GM12874 (cell line): Measurements from ENCODE around the gene TUBGCP6.
A peak's percentile ranks its signal among the peaks of the same experiment; 100 is the strongest.

Experiments
- TF ChIP-seq, protein P1 (sequence below): IDR thresholded peaks from 2 replicates; pipeline ENCODE4 v1.5.1; 2011; ENCODE audit warnings: low read depth, mild to moderate bottlenecking, control low read depth, low read length, moderate library complexity; ENCODE audit not compliant: insufficient read depth

Gene TUBGCP6

DNA sequence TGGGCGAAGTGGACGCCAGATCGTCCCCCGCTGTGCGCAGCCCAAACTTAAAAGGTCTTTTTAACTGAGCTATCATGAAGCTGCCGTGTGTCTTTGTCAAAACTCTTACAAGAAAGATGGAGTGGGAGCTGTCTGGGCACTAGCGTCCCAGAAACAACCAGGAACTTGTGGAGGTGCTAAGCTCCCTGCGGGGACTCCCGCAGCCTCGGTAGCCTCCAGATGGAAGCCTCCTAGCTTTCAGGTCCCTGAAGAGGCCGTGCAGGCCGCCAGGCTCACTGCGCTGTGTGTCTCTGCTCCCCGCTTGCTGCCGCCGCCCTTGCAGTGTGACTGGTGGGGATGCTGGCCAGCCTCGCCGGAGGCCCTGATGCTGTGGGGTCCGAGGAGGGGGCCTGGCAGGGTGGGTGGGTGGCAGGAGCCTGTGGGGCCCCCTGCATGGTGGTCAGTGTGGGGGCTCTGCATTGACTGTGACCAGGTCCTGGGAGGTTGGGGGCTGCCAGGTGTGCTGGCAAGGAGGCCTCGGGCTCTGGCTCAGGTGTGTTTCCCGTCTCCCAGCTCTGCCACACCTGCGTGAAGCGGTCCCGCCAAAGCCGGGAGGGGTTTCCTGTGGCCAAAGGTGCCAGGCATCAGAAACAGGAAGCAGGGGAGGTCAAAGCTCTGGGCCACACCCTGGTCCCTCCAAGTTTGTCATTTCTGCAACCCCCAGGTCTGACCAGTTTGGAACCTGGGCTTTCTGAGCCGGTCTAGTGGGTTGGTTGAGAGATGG is 57.9 kb downstream of the TUBGCP6 start:
- TF ChIP-seq, protein P1, sequence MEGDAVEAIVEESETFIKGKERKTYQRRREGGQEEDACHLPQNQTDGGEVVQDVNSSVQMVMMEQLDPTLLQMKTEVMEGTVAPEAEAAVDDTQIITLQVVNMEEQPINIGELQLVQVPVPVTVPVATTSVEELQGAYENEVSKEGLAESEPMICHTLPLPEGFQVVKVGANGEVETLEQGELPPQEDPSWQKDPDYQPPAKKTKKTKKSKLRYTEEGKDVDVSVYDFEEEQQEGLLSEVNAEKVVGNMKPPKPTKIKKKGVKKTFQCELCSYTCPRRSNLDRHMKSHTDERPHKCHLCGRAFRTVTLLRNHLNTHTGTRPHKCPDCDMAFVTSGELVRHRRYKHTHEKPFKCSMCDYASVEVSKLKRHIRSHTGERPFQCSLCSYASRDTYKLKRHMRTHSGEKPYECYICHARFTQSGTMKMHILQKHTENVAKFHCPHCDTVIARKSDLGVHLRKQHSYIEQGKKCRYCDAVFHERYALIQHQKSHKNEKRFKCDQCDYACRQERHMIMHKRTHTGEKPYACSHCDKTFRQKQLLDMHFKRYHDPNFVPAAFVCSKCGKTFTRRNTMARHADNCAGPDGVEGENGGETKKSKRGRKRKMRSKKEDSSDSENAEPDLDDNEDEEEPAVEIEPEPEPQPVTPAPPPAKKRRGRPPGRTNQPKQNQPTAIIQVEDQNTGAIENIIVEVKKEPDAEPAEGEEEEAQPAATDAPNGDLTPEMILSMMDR: no peak

DNA sequence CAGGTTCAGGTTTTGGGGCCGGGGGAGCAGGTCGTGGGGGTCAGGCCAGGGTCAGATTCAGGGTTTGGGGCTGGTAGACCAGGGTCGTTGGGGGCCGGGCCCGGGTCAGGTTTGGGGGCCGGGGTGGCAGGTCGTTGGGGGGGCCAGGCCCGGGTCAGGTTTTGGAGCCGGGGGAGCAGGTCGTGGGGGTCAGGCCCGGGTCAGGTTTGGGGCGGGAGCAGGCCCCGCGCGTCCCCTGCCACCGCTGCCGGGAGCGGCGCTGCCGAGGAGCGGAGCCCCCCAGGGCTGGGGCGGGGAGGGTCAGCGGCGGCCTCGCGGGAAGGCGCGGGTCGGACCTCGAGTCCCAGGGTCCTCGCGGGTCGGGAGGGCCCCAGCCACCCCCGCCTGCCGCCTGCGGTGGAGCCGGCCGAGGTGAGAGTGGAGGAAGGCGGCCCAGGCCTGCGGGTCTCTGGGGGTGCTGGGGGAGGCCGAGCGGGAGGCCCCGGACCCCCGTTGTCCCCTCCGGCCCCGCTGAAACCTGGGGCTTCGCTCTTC is 58.6 kb downstream of the TUBGCP6 start:
- TF ChIP-seq, protein P1: no peak

DNA sequence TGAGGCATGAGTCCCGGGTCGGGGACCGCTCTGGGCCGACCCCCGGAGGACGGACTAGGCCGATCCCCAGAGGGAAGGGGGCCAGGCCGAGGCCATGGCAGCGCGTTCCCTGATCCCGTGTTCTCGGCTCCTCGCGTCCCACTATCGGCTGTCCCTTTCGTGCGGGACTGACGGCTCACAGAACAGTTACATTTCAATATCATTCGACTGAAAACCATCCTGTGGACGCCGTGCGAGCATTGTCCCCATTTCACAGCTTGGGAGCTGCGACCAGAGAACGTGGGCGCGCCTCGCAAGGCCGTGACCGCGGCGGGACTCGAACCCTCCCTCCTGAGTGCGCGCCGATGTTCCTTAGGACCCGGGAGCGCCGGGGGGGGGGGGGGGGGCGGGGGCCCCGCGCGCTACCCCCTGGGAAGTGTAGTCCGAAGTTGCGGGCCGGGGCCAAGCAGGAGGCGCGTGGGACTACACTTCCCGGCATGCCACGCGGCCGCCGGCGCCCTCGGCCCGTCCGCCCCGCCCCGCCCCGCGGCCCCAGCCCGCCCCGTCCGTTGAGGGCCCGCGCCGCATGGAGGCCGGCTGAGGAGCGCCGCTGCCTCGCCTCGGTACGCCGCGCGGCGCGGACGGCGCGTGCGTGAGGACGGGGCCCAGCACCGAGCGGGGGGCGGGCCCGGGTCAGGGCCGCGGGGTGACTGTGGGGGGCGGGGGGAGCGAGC is 59.3 kb downstream of the TUBGCP6 start, which contains the start of gene TRABD:
Gene TRABD, plus strand, starts transcription at position 539 of the 713 bp plus-strand sequence. CDS start 7,148 bp downstream, outside the sequence.
- TF ChIP-seq, protein P1: no peak

DNA sequence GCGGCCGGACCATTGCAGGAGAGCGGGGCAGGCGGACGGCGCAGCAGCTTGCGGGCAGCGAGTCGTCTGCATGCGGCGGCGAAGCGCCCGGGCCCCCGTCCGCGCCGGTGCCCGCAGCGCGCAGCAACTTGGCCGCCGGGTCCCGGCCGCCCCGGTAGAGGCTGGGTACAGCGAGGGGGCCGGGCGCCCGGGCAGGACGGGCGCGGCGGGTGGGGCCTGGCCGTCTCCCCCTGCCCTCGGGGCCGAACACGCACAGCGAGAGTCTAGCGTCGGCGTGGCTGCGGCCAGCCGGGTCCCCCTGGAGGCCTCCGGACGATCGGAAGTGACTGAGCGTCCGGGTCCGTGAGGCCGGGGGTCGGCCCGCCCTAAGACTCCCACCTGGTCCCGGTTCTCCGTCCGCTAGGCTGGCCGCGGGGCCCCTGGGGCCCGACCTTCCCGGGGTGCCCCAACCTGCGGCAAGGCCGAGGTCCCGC is 59.9 kb downstream of the TUBGCP6 start:
- TF ChIP-seq, protein P1: no peak

DNA sequence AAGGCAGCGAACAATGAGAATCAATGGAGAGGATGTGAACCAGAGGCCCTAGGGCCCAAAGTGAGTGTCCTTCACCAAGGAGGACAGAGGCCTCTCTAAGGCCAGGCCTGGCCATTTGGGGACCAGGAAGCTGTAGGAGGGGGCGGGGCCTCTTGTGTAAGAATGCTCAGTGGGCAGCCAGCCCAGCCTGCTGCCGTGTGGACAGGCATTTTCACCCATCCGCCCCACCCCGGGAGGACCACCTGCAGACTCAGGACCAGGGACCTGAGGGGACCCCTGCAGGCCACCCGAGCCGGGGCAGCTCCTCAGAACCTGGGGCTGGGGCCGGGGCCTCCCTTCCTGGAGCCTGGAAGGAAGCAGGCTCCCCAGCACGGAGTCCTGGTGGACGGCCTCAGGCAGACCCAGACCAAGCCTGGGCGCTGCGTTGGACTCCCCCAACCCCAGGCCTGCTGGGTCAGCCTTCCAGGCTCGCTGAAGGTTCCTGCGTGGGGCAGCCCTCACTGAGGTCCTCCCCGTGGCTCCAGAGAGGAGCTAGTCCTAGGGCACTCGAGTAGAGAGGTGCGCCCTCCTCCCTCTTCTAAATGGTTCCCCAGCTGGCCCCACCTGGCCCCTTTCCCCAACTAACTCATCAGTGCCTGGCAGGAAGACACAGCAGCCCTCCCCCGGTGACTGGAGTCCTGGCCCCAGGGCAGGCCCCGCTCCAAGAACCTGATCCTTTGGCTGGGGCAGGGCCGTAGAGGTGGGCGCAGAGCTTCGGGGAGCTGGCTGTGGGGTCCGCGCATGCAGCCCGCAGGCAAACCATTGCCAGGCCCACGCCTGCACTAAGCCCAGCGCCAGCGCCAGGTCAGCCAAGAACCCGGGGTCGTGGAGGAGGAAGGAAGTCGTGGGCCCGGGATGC is 60.6 kb downstream of the TUBGCP6 start:
- TF ChIP-seq, protein P1: 0 out of 2 replicates have a peak, but pooled peaks have one; percentile 4

DNA sequence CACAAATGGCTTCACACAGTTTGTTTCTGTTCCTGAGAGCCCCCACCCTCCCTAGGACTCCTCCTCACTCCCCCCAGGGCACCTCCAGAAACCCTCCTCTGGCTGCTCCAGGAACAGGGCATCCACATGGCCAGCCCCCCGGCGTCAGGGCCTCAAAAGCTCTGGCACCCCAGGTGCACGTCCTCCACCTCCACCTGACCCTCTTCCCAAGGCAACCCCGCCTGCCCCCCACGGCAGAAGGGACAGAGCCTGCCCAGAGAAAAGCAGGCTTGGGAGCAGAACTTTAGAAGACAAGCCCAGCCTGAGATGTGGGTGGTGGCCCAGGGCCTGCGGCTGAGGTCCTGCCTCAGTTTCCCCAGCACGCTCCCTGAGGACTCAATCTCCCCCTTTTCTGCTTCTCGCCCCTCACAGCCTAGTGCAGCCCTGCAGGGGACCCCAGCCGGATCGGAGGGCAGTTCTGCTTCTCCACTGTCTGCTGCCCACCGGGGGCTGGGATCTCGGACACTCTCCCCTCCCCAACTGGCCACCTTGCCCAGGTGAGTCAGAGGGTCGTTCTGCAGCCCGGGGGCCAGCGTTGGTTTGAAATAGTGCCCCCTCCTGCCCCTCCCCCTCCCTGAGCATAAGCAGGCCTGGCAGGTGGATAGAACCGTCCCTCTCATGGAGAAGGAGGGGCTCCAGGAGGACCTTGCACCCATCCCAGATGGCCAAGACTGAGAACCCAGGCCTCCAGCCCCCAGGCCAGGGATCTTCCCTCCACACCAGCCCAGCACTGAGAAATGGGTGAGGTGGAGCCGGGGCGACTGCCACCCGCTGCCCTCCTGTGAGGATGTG is 61.5 kb downstream of the TUBGCP6 start:
- TF ChIP-seq, protein P1: no peak
